B cell (primary cell): ENCODE results near the gene AAMP. TPM values are rescaled to one million over a fixed set of nuclear protein-coding genes. Genes with fewer than 3 reads are reported as not detected.
A peak's percentile ranks its signal among the peaks of the same experiment; 100 is the strongest.

Experiments
- ATAC-seq: fragments of 200-7000 bp; cut with Tn5 transposase; one replicate; pipeline ENCODE4 v1.10.0; 2021; ENCODE audit warnings: low read depth, mild to moderate bottlenecking, moderate number of reproducible peaks, moderate library complexity
- CTCF ChIA-PET: fragments of 350-600 bp; sonication (Branson Sonifier 250); formaldehyde crosslinking; loops from one replicate; lab custom pipeline; 2021; ENCODE audit warnings: antibody characterized with exemption, inconsistent platforms; lab: Charles Lee
- POLR2A ChIA-PET: fragments of 350-600 bp; sonication (Branson Sonifier 250); formaldehyde crosslinking; loops from one replicate; lab custom pipeline; 2021; ENCODE audit warnings: antibody characterized with exemption; lab: Charles Lee
- DNase-seq: peaks from one replicate; pipeline ENCODE4 v3.0.0; 2013
- H2AFZ ChIP-seq: 2 replicates; pipeline ENCODE4 v1.6.1; 2012; ENCODE audit warnings: mild to moderate bottlenecking, low read depth, low read length; ENCODE audit not compliant: insufficient read depth, poor library complexity, severe bottlenecking
- H3K27ac ChIP-seq, 2 donors: 1 replicate in 1 of 2; 2 replicates in 1 of 2; pipeline ENCODE4 v1.5.1; 2012 to 2013; ENCODE audit warnings: low read length in 2 of 2, mild to moderate bottlenecking in 2 of 2, moderate library complexity in 1 of 2
- H3K27me3 ChIP-seq, 4 experiments: fragments of 200-600 bp in 1 of 4; sonication (generic) in 1 of 4; replicated peaks in 1 of 4; 1 replicate in 2 of 4; 2 replicates in 2 of 4; pipeline versions ENCODE4 v1.6.1 to v1.7.0; 2013 to 2016; ENCODE audit warnings: low read length in 3 of 4, mild to moderate bottlenecking in 2 of 4, mixed read lengths in 1 of 4, moderate library complexity in 1 of 4; ENCODE audit not compliant: insufficient read depth in 4 of 4, control insufficient read depth in 3 of 4; ENCODE audit errors: control extremely low read depth in 1 of 4
- H3K36me3 ChIP-seq, 2 experiments: replicated peaks in 1 of 2; 1 replicate in 1 of 2; 2 replicates in 1 of 2; pipeline versions ENCODE4 v1.6.1 to v1.7.1; 2013; ENCODE audit warnings: low read length in 1 of 2; ENCODE audit not compliant: insufficient read depth in 2 of 2, control insufficient read depth in 1 of 2; ENCODE audit errors: control extremely low read depth in 1 of 2, extremely low read depth in 1 of 2
- H3K4me1 ChIP-seq, 2 donors: fragments of 200-600 bp in 1 of 2; sonication (generic) in 1 of 2; 1 replicate in 1 of 2; 2 replicates in 1 of 2; pipeline versions ENCODE4 v1.5.1 to v1.6.1; 2013 to 2017; ENCODE audit warnings: low read length in 2 of 2; ENCODE audit not compliant: control insufficient read depth in 2 of 2, insufficient read depth in 2 of 2
- H3K4me2 ChIP-seq: replicated peaks from 2 replicates; pipeline ENCODE3; 2012; ENCODE audit warnings: mild to moderate bottlenecking, low read depth, low read length; ENCODE audit not compliant: poor library complexity, severe bottlenecking
- H3K4me3 ChIP-seq, 5 experiments: fragments of 200-600 bp in 1 of 5; sonication (generic) in 1 of 5; 1 replicate in 3 of 5; 2 replicates in 2 of 5; pipeline versions ENCODE4 v1.5.1 to v1.7.0; 2011 to 2016; ENCODE audit warnings: low read length in 4 of 5, mild to moderate bottlenecking in 4 of 5, low read depth in 2 of 5, control low read depth in 1 of 5, moderate library complexity in 1 of 5; ENCODE audit not compliant: insufficient read depth in 1 of 5; ENCODE audit errors: control extremely low read depth in 1 of 5, extremely low read depth in 1 of 5
- H3K79me2 ChIP-seq: fragments of 200-600 bp; sonication (generic); one replicate; pipeline ENCODE4 v1.6.0; 2016; ENCODE audit warnings: low read length; ENCODE audit not compliant: control insufficient read depth, insufficient read depth
- H3K9ac ChIP-seq: fragments of 200-600 bp; sonication (generic); 2 replicates; pipeline ENCODE4 v1.6.1; 2017; ENCODE audit warnings: mild to moderate bottlenecking, low read length, moderate library complexity
- H3K9me3 ChIP-seq, 3 donors: one replicate each; pipeline versions ENCODE4 v1.6.1 to v1.7.1; 2013; ENCODE audit warnings: low read length in 2 of 3; ENCODE audit not compliant: control insufficient read depth in 2 of 3, insufficient read depth in 1 of 3; ENCODE audit errors: control extremely low read depth in 1 of 3
- H4K20me1 ChIP-seq: 2 replicates; pipeline ENCODE4 v1.6.0; 2012; ENCODE audit warnings: mild to moderate bottlenecking, low read length; ENCODE audit not compliant: insufficient read depth, control insufficient read depth, poor library complexity, severe bottlenecking
- H3K27ac Mint-ChIP-seq: one replicate; pipeline ENCODE4 v1.8.0; 2021; ENCODE audit warnings: mixed read lengths
- H3K27me3 Mint-ChIP-seq: one replicate; pipeline ENCODE4 v1.8.0; 2021; ENCODE audit warnings: mixed read lengths
- H3K4me1 Mint-ChIP-seq: one replicate; pipeline ENCODE4 v1.8.0; 2021; ENCODE audit warnings: mixed read lengths
- H3K4me3 Mint-ChIP-seq: one replicate; pipeline ENCODE4 v1.8.0; 2021; ENCODE audit warnings: mixed read lengths
- H3K9me3 Mint-ChIP-seq: one replicate; pipeline ENCODE4 v1.8.0; 2022; ENCODE audit warnings: mixed read lengths; ENCODE audit not compliant: insufficient read depth
- CTCF ChIP-seq: fragments of 200-600 bp; IDR thresholded peaks from one replicate; pipeline ENCODE4 v1.8.0; 2022; ENCODE audit warnings: antibody characterized with exemption, mild to moderate bottlenecking
- EZH2 ChIP-seq: IDR thresholded peaks from 2 replicates; pipeline ENCODE4 v1.6.1; 2012; ENCODE audit warnings: borderline replicate concordance, low read depth, mild to moderate bottlenecking, moderate library complexity, low read length; ENCODE audit not compliant: insufficient read depth, poor library complexity, severe bottlenecking
- WGBS: methylation state at CpG from one replicate; pipeline ENCODE4 v1.1.5; 2013; ENCODE audit warnings: missing lambda C conversion rate; ENCODE audit not compliant: insufficient coverage; 5-methylcytosine and 5-hydroxymethylcytosine counted together
- intact Hi-C: fragments of 100-400 bp; cut with micrococcal nuclease; formaldehyde crosslinking; loops from one replicate; pipeline ENCODE4 v1.10.0; 2022
- polyA plus RNA-seq: library from polyadenylated mRNA; depleted of rRNA; stranded (reverse); fragments of >200 nt; gene quantifications from 2 replicates; pipeline ENCODE4 v1.2.3, GENCODE V29; 2012
- total RNA-seq, 2 donors: library from RNA; stranded (reverse); fragments of 120-200 nt in 1 of 2; gene quantifications; 1 replicate in 1 of 2; 2 replicates in 1 of 2; pipeline versions ENCODE4 v1.2.3 to v1.2.4, GENCODE V29; 2013 to 2022

The AAMP gene
- total and polyA plus RNA-seq, 2 donors (not counting 1 experiment from before 2014, with no cell fraction given): 56.4 to 65.7 TPM

- Histone ChIP-seq H3K4me2 (peak overlapping the region; percentile 79), H3K9me3 (no peaks in the 10 kb centered on the region), H3K27me3 (no peaks in the 10 kb centered on the region), H3K4me1 (peaks cover 31 to 40% of the 10 kb centered on the region in 2 donors), H4K20me1 (peaks cover 24% of the 10 kb centered on the region), H3K79me2 (peaks cover 65% of the 10 kb centered on the region), H3K36me3 (peaks cover 0 to 8% of the 10 kb centered on the region in 2 experiments), H3K9ac (peak overlapping the region; percentile 100), H3K27ac (peak overlapping the region; percentile 91 to 99), H2AFZ (peak overlapping the region; percentile 82), H3K4me3 (peak overlapping the region; percentile 53 to 97 (median 93))
- WGBS: 94% methylated on average over 5 of the region's 9 CpGs
- peaks cover 38% of the 10 kb centered on the region for H3K4me1 Mint-ChIP-seq
- intact Hi-C loops: loop anchor here (2.0 to 5.0 kb wide), 6 partner anchors 180 to 1171 kb away; partner anchors contain the start of genes CNPPD1, DNPEP, RETREG2 and RNF25
- peak overlapping the region; percentile 94 for H3K27ac Mint-ChIP-seq
- ChIA-PET CTCF (interaction anchor here (0.7 to 1.9 kb wide), 8 partner anchors 9 to 180 kb away, joined by 3 to 16 read pairs (median 4); partner anchors contain the start of genes AAMP, CXCR1 and PNKD), POLR2A (interaction anchor here (0.6 to 2.8 kb wide), 2 partner anchors 54 to 57 kb away, joined by 6 to 11 read pairs; partner anchors contain the start of genes AAMP and PNKD)
- H3K9me3 Mint-ChIP-seq: no peaks in the 10 kb centered on the region
- no peak for TF ChIP-seq CTCF
- TF ChIP-seq EZH2: no peak
- peak overlapping the region; percentile 90 for H3K4me3 Mint-ChIP-seq
- DNase-seq (no peak), ATAC-seq (no peak)
- no peaks in the 10 kb centered on the region for H3K27me3 Mint-ChIP-seq
Measured at GRCh38 chr2:218216336-218216673, 53.6 kb downstream of the AAMP start.

Other genes starting within 250 kb of the AAMP start
- gene RUFY4, start 200.9 kb downstream of the AAMP start, total RNA-seq: not detected in 2 replicates
- gene RUFY4, start 200.9 kb downstream of the AAMP start, polyA plus RNA-seq: 0.17 and 0.34 TPM in 2 replicates
- gene CXCR2, start 144.1 kb downstream of the AAMP start, total RNA-seq: not detected in 2 replicates
- gene CXCR2, start 144.1 kb downstream of the AAMP start, polyA plus RNA-seq: 0.03 and 0.06 TPM in 2 replicates
- gene CXCR1, start 103.2 kb downstream of the AAMP start, total RNA-seq: 0.12 TPM in 1 of 2 replicates, not detected in the other
- 0.04 and 0.07 TPM in 2 replicates for gene CXCR1, start 103.2 kb downstream of the AAMP start, polyA plus RNA-seq
- gene ARPC2, start 52.9 kb downstream of the AAMP start, total RNA-seq: 343 and 352 TPM in 2 replicates
- 309 and 314 TPM in 2 replicates for gene ARPC2, start 52.9 kb downstream of the AAMP start, polyA plus RNA-seq
- 0.81 and 1.5 TPM in 2 replicates for gene GPBAR1, start 9.1 kb downstream of the AAMP start, total RNA-seq
- 0.66 and 1.2 TPM in 2 replicates for gene GPBAR1, start 9.1 kb downstream of the AAMP start, polyA plus RNA-seq
- gene PNKD, start 382 bp upstream of the AAMP start, total RNA-seq: 29.7 and 30.7 TPM in 2 replicates
- gene PNKD, start 382 bp upstream of the AAMP start, polyA plus RNA-seq: 37.9 and 55.8 TPM in 2 replicates
- gene TMBIM1, start 22.4 kb upstream of the AAMP start, total RNA-seq: 128 and 137 TPM in 2 replicates
- 68.7 and 72.5 TPM in 2 replicates for gene TMBIM1, start 22.4 kb upstream of the AAMP start, polyA plus RNA-seq
- gene CATIP, start 86.7 kb upstream of the AAMP start, total RNA-seq: not detected in 2 replicates
- not detected in 2 replicates for gene CATIP, start 86.7 kb upstream of the AAMP start, polyA plus RNA-seq
- 6.5 and 7.0 TPM in 2 replicates for gene SLC11A1, start 112.1 kb upstream of the AAMP start, total RNA-seq
- gene SLC11A1, start 112.1 kb upstream of the AAMP start, polyA plus RNA-seq: 25.1 and 65.3 TPM in 2 replicates
- 204 and 207 TPM in 2 replicates for gene CTDSP1, start 129.7 kb upstream of the AAMP start, total RNA-seq
- gene CTDSP1, start 129.7 kb upstream of the AAMP start, polyA plus RNA-seq: 68.1 and 99.8 TPM in 2 replicates
- gene VIL1, start 149.0 kb upstream of the AAMP start, total RNA-seq: not detected in 2 replicates
- 0.06 TPM in 1 of 2 replicates, not detected in the other for gene VIL1, start 149.0 kb upstream of the AAMP start, polyA plus RNA-seq